ENCODE results near the gene LIN28B. TPM values are rescaled to one million over a fixed set of nuclear protein-coding genes. Genes with fewer than 3 reads are reported as not detected.
"Not testable (repeated sequence)": the region's sequence is repeated elsewhere in the genome, so short reads cannot be mapped to it uniquely, and the experiment has no call there.

The LIN28B gene
- polyA plus RNA-seq, 1 donor: 0.07 TPM

DNA sequence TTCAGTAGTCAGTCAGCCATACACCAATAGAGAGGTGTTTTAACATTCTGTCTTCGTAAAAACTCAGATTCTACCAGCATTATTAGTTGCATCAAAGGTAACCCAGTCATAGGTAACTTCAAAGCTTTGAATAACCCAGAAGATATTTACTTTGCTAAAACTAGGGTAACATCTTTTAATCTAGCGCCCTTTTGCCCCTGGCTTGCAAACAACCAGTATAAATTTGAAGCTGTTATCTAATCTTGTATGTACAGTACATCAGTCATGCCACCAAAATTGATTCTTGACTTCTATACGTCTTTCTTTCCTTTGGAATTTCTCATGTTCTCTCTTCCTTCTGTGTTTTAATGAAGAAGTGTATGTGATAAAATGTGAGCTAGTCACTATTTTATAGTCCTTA lies 109.3 kb downstream of the LIN28B start:
- H3K27ac ChIP-seq (ENCODE audit: low read length): no peak overlapping the region
- WGBS (ENCODE audit: insufficient coverage, low lambda C conversion rate): 33% methylated on average over 2 of the region's 3 CpGs
- no peaks in the 10 kb centered on the region for H3K27me3 ChIP-seq (ENCODE audit: control insufficient read depth, insufficient read depth, low read length)
- no peaks in the 10 kb centered on the region for H3K36me3 ChIP-seq (ENCODE audit: control insufficient read depth, insufficient read depth, low read length)
- no peak for DNase-seq
- no peaks in the 10 kb centered on the region for H3K4me1 ChIP-seq (ENCODE audit: control insufficient read depth, insufficient read depth, low read length)
- no peak overlapping the region for H3K4me3 ChIP-seq (ENCODE audit: low read length)
- no peaks in the 10 kb centered on the region for H3K9me3 ChIP-seq (ENCODE audit: control insufficient read depth, low read depth, low read length)

DNA sequence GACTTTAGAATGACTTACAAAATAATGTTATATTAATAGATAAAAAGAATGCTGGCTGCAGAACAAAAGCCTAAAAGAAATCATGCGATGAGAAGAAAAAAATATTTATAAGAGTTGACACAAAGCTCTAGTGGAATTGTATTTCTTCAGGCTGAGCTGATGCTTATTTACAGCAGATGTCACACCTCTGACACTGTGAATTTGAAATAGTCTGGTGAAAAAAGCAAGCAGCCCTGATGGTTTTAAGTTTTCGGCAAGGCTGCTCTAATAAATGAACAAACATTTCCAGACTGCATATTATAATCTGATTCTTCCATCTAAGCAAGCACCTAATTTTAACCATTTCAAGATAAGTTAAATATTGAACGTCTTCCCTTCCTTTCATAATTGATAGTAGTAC lies 109.9 kb downstream of the LIN28B start:
- Histone ChIP-seq H3K27ac (ENCODE audit: low read length) (no peak overlapping the region), H3K4me3 (ENCODE audit: low read length) (no peak overlapping the region), H3K9me3 (ENCODE audit: control insufficient read depth, low read depth, low read length) (no peaks in the 10 kb centered on the region), H3K4me1 (ENCODE audit: control insufficient read depth, insufficient read depth, low read length) (no peaks in the 10 kb centered on the region), H3K36me3 (ENCODE audit: control insufficient read depth, insufficient read depth, low read length) (no peaks in the 10 kb centered on the region), H3K27me3 (ENCODE audit: control insufficient read depth, insufficient read depth, low read length) (no peaks in the 10 kb centered on the region)
- no peak for DNase-seq
- 18% methylated on average over 2 of the region's 3 CpGs for WGBS (ENCODE audit: insufficient coverage, low lambda C conversion rate)

DNA sequence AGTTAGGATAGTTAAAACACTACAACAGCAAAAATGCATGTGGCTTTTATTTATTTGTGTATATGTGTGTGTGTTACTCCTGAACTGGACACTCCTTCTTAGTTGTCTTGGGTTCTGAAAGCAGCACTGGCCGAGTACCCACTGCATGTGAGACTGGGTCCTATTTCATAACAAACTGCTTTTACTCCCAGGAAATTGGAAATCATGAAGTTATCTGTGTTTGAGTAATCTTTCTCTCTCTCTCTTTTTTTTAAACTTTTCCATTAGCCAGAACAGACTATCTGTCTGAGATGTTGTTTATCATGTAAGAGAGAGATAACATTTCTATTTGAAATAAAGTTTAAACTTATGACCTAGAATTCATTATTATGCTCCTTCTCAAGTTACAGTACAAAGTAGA lies 110.4 kb downstream of the LIN28B start:
- H3K9me3 ChIP-seq (ENCODE audit: control insufficient read depth, low read depth, low read length): no peaks in the 10 kb centered on the region
- H3K27me3 ChIP-seq (ENCODE audit: control insufficient read depth, insufficient read depth, low read length): no peaks in the 10 kb centered on the region
- H3K36me3 ChIP-seq (ENCODE audit: control insufficient read depth, insufficient read depth, low read length): no peaks in the 10 kb centered on the region
- H3K4me1 ChIP-seq (ENCODE audit: control insufficient read depth, insufficient read depth, low read length): no peaks in the 10 kb centered on the region
- no peak for DNase-seq
- H3K27ac ChIP-seq (ENCODE audit: low read length): no peak overlapping the region
- WGBS (ENCODE audit: insufficient coverage, low lambda C conversion rate): no CpG with 5 or more reads among the region's 1 CpG
- H3K4me3 ChIP-seq (ENCODE audit: low read length): no peak overlapping the region

DNA sequence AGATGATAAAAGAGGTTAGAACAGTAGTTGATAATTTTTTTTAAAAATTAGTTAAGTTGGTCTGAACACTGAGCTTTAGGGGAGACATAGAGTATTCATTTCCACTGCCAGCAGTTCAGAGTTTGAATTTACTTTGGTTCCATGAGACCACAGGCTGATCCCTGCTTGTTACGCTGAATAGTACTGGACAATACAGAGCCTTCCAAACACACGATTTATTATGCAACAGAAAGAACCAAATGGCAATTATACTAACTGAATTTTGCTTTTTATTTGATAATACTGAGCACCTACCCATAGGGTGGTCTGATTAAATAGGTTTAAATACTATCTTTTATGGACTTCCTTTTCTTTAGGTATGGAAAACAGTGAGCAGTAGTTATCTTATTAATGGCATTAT lies 111.5 kb downstream of the LIN28B start:
- Histone ChIP-seq H3K4me1 (ENCODE audit: control insufficient read depth, insufficient read depth, low read length) (no peaks in the 10 kb centered on the region), H3K27me3 (ENCODE audit: control insufficient read depth, insufficient read depth, low read length) (no peaks in the 10 kb centered on the region), H3K9me3 (ENCODE audit: control insufficient read depth, low read depth, low read length) (no peaks in the 10 kb centered on the region), H3K36me3 (ENCODE audit: control insufficient read depth, insufficient read depth, low read length) (no peaks in the 10 kb centered on the region), H3K4me3 (ENCODE audit: low read length) (no peak overlapping the region), H3K27ac (ENCODE audit: low read length) (no peak overlapping the region)
- WGBS (ENCODE audit: insufficient coverage, low lambda C conversion rate): no CpG with 5 or more reads among the region's 2 CpGs
- DNase-seq: no peak

DNA sequence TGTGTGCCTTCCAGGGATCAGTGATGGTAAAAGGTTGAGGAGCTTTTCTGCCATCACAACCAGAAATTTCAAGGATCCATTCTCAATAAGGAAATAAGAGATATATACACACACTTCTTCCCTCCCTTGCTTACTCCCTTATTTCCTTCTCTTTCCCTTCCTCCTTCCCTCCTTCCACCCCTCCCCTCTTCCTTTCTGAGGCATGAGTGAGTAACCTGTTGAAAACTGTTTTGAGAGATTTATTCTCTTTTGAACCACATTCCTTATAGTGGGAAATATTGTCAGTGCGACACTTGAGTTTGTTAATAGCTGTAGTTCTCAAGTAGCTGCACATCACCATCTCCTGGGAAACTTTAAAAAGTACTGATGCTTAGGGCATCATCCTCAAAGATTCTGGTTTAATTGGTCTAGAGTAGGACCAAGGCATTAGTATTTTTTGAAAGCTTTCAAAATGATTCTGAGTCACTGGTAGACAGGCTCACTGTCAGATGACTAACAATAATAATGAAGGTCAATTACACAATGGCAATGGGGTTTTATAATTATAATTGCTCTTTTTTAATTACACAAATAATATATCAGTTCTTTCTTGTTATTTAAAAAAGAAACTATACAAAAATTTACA lies 113.0 kb downstream of the LIN28B start:
- H3K27me3 ChIP-seq (ENCODE audit: control insufficient read depth, insufficient read depth, low read length): no peaks in the 10 kb centered on the region
- H3K27ac ChIP-seq (ENCODE audit: low read length): no peak overlapping the region
- no peaks in the 10 kb centered on the region for H3K4me1 ChIP-seq (ENCODE audit: control insufficient read depth, insufficient read depth, low read length)
- 100% methylated on average over 1 of the region's 1 CpG for WGBS (ENCODE audit: insufficient coverage, low lambda C conversion rate)
- no peaks in the 10 kb centered on the region for H3K36me3 ChIP-seq (ENCODE audit: control insufficient read depth, insufficient read depth, low read length)
- no peak overlapping the region for H3K4me3 ChIP-seq (ENCODE audit: low read length)
- no peaks in the 10 kb centered on the region for H3K9me3 ChIP-seq (ENCODE audit: control insufficient read depth, low read depth, low read length)
- DNase-seq: no peak

DNA sequence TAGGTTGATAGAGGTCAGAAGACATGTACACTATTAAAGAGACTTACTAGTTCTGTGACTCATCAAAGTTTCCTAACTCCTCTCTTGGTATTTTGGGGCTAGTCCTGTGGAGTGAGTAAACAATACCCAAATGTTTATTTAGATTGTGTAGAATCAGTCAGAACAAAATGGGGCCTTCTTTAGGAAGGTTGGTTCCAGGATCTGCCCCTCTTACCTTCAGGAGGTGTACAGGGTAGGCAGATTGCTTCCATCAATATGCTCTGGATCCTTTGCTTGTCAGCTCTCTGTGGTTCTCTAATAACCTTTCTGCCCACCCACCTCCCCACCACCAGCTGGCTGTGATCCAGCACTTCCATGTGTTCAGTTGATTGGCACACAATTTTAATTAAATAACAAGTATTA lies 115.9 kb downstream of the LIN28B start:
- Histone ChIP-seq H3K4me3 (ENCODE audit: low read length) (no peak overlapping the region), H3K27ac (ENCODE audit: low read length) (no peak overlapping the region), H3K9me3 (ENCODE audit: control insufficient read depth, low read depth, low read length) (no peaks in the 10 kb centered on the region), H3K4me1 (ENCODE audit: control insufficient read depth, insufficient read depth, low read length) (no peaks in the 10 kb centered on the region), H3K36me3 (ENCODE audit: control insufficient read depth, insufficient read depth, low read length) (no peaks in the 10 kb centered on the region), H3K27me3 (ENCODE audit: control insufficient read depth, insufficient read depth, low read length) (no peaks in the 10 kb centered on the region)
- no peak for DNase-seq

DNA sequence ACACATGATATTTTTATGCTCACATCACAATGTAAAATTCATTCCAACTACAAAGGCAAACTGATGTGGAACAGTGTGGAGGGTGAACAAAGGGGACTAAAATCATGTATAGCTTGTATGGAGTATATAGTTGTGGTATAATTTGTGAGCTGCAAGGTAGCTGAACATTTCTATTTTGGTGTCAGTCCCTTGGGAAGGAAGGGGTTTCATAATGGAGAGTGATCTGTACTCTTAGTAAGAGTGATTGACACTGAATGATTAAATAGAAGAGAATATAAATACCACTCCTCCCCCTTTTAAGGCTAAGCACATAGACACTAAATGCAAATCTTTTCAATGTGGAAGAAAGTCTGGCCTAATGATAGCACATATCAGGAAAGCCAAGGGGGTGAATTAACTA lies 118.3 kb downstream of the LIN28B start:
- DNase-seq: no peak
- H3K4me3 ChIP-seq (ENCODE audit: low read length): no peak overlapping the region
- no peaks in the 10 kb centered on the region for H3K36me3 ChIP-seq (ENCODE audit: control insufficient read depth, insufficient read depth, low read length)
- no peak overlapping the region for H3K27ac ChIP-seq (ENCODE audit: low read length)
- H3K27me3 ChIP-seq (ENCODE audit: control insufficient read depth, insufficient read depth, low read length): no peaks in the 10 kb centered on the region
- H3K4me1 ChIP-seq (ENCODE audit: control insufficient read depth, insufficient read depth, low read length): no peaks in the 10 kb centered on the region
- no peaks in the 10 kb centered on the region for H3K9me3 ChIP-seq (ENCODE audit: control insufficient read depth, low read depth, low read length)

DNA sequence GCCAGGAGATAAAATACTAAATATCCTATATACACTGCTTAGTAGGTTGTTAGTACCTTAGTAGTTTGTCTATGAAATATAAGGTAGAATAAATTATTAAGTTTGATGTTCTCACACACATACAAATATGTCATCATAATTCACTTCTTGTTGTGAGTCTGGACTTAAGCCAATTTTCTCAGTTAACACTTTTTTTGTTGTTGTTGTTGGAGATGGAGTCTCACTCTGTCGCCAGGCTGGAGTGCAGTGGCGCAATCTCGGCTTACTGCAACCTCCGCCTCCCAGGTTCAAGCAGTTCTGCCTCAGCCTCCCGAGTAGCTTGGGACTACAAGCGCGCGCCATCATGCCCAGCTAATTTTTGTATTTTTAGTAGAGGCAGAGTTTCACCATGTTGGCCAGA lies 119.5 kb downstream of the LIN28B start:
- no CpG with 5 or more reads among the region's 8 CpGs for WGBS (ENCODE audit: insufficient coverage, low lambda C conversion rate)
- not testable (repeated sequence) for H3K36me3 ChIP-seq (ENCODE audit: control insufficient read depth, insufficient read depth, low read length); H3K27me3 ChIP-seq (ENCODE audit: control insufficient read depth, insufficient read depth, low read length); H3K9me3 ChIP-seq (ENCODE audit: control insufficient read depth, low read depth, low read length); H3K27ac ChIP-seq (ENCODE audit: low read length); H3K4me1 ChIP-seq (ENCODE audit: control insufficient read depth, insufficient read depth, low read length); DNase-seq; H3K4me3 ChIP-seq (ENCODE audit: low read length)

DNA sequence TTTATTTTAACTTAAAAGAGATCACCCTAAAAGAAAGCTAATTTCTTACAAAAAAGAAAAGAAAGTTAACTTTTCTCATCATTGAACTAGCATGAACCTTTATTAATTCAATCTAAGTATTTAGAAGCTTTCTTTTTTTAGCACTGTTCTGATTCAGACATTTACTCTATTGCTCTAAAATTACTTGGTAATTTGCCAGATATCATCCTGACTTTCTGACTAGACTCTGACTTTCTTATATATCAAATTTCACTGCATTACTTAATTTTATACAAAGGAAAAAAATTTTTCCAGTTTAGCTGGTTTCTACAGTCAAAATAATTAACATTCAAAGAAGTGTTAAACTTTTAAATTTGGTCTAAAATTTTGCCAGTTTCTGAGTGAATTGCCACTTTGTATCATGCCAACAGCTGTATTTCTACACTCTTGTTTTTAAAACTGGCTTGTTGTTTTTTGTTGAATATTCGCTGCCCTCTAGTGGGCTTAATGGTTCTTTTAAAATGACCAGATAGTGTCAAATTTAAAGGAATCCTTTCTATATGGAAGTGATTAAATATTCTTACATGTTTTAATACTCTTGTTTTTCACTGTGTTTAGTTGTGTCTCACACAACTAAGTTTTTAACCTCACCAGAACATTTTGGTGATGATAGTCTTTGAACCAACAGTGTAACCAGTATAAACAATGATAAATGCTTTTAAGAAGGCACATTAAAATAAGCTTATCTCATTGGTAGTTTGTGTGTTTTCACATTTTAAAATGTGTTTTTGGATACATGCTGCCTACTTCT lies 120.9 kb downstream of the LIN28B start:
- no peaks in the 10 kb centered on the region for H3K27me3 ChIP-seq (ENCODE audit: control insufficient read depth, insufficient read depth, low read length)
- WGBS (ENCODE audit: insufficient coverage, low lambda C conversion rate): no CpG with 5 or more reads among the region's 1 CpG
- no peaks in the 10 kb centered on the region for H3K36me3 ChIP-seq (ENCODE audit: control insufficient read depth, insufficient read depth, low read length)
- H3K4me3 ChIP-seq (ENCODE audit: low read length): no peak overlapping the region
- peak in 1 of 2 donors; percentile 11 for DNase-seq
- H3K27ac ChIP-seq (ENCODE audit: low read length): no peak overlapping the region
- no peaks in the 10 kb centered on the region for H3K9me3 ChIP-seq (ENCODE audit: control insufficient read depth, low read depth, low read length)
- H3K4me1 ChIP-seq (ENCODE audit: control insufficient read depth, insufficient read depth, low read length): no peaks in the 10 kb centered on the region

DNA sequence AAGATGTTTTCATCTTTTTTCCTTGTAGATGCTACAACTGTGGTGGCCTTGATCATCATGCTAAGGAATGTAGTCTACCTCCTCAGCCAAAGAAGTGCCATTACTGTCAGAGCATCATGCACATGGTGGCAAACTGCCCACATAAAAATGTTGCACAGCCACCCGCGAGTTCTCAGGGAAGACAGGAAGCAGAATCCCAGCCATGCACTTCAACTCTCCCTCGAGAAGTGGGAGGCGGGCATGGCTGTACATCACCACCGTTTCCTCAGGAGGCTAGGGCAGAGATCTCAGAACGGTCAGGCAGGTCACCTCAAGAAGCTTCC lies 121.4 kb downstream of the LIN28B start:
- 76% methylated on average over 2 of the region's 6 CpGs for WGBS (ENCODE audit: insufficient coverage, low lambda C conversion rate)
- H3K27ac ChIP-seq (ENCODE audit: low read length): no peak overlapping the region
- H3K27me3 ChIP-seq (ENCODE audit: control insufficient read depth, insufficient read depth, low read length): no peaks in the 10 kb centered on the region

DNA sequence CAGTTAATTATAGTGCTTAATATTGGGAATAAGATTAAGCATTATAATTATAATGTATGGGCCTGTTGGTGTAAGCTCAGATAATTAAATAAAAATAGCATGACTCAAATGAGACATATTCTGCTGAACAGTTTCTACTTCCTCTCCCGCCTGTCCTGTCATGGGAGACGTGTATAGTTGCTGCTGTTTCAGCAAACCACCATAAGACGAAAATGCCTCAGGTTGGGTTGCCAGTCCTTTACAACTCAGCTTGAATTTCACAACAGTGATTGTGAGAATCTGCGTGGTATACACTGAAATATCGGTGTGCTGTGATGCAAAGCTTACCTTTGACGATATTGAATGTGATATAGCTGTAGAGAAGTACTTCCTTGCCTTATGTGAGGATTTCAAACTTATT lies 123.4 kb downstream of the LIN28B start:
- H3K9me3 ChIP-seq (ENCODE audit: control insufficient read depth, low read depth, low read length): no peaks in the 10 kb centered on the region
- H3K36me3 ChIP-seq (ENCODE audit: control insufficient read depth, insufficient read depth, low read length): no peaks in the 10 kb centered on the region
- no peak overlapping the region for H3K27ac ChIP-seq (ENCODE audit: low read length)
- no peaks in the 10 kb centered on the region for H3K27me3 ChIP-seq (ENCODE audit: control insufficient read depth, insufficient read depth, low read length)
- 100% methylated on average over 2 of the region's 6 CpGs for WGBS (ENCODE audit: insufficient coverage, low lambda C conversion rate)
- no peak overlapping the region for H3K4me3 ChIP-seq (ENCODE audit: low read length)
- no peak for DNase-seq
- no peaks in the 10 kb centered on the region for H3K4me1 ChIP-seq (ENCODE audit: control insufficient read depth, insufficient read depth, low read length)

More for the DNA sequence above, 121.4 kb downstream of the LIN28B start:
- Histone ChIP-seq H3K4me3 (ENCODE audit: low read length) (no peak overlapping the region), H3K9me3 (ENCODE audit: control insufficient read depth, low read depth, low read length) (no peaks in the 10 kb centered on the region), H3K4me1 (ENCODE audit: control insufficient read depth, insufficient read depth, low read length) (no peaks in the 10 kb centered on the region), H3K36me3 (ENCODE audit: control insufficient read depth, insufficient read depth, low read length) (no peaks in the 10 kb centered on the region)
- DNase-seq: no peak

Data from large intestine (tissue), 3 donors.